GM12874 (cell line): Measurements from ENCODE around the gene CACNA2D3.

Source experiments
- CTCF ChIP-seq: IDR thresholded peaks from 2 replicates; pipeline ENCODE4 v1.5.1; 2011; ENCODE audit warnings: low read depth, mild to moderate bottlenecking, control low read depth, low read length, moderate library complexity; ENCODE audit not compliant: insufficient read depth

CACNA2D3 gene

GRCh38 chr3:55014081-55014480, 891.7 kb downstream of the CACNA2D3 start:
- TF ChIP-seq CTCF, result no peak

- TF ChIP-seq CTCF, result no peak
Observed at GRCh38 chr3:55014906-55015305, 892.6 kb downstream of the CACNA2D3 start.

GRCh38 chr3:55017876-55018275, 895.5 kb downstream of the CACNA2D3 start:
- no peak for TF ChIP-seq CTCF

GRCh38 chr3:55030938-55031337, 908.6 kb downstream of the CACNA2D3 start:
- no peak for TF ChIP-seq CTCF

GRCh38 chr3:55036883-55037577, 914.7 kb downstream of the CACNA2D3 start:
- TF ChIP-seq CTCF, result no peak

- TF ChIP-seq CTCF, result no peak
Observed at GRCh38 chr3:55042591-55042990, 920.2 kb downstream of the CACNA2D3 start.

- no peak for TF ChIP-seq CTCF
Observed at GRCh38 chr3:55044486-55044885, 922.1 kb downstream of the CACNA2D3 start.
